Suprapubic skin (tissue), 4 donors: ENCODE results near the gene XAF1.
"Not testable (repeated sequence)": the region's sequence is repeated elsewhere in the genome, so short reads cannot be mapped to it uniquely, and the experiment has no call there.

Source experiments
- CTCF ChIP-seq, 2 donors: fragments of 200-600 bp in 1 of 2; fragments of 450-650 bp in 1 of 2; sonication (generic) in 1 of 2; IDR thresholded peaks; one replicate each; pipeline ENCODE4 v1.5.1; 2016 to 2019; ENCODE audit warnings: antibody characterized with exemption in 2 of 2, mild to moderate bottlenecking in 1 of 2, moderate library complexity in 1 of 2
- EP300 ChIP-seq: sonication (generic); formaldehyde crosslinking; IDR thresholded peaks from one replicate; pipeline ENCODE4 v1.6.1; 2017; ENCODE audit warnings: antibody characterized with exemption
- POLR2A ChIP-seq, 2 donors: fragments of 450-650 bp; IDR thresholded peaks; one replicate each; pipeline ENCODE4 v1.6.1; 2017; ENCODE audit warnings: antibody characterized with exemption in 2 of 2, mild to moderate bottlenecking in 2 of 2, moderate library complexity in 2 of 2
- POLR2AphosphoS5 ChIP-seq, 3 donors: sonication (generic); formaldehyde crosslinking; IDR thresholded peaks; one replicate each; pipeline ENCODE4 v1.6.1; 2017; ENCODE audit warnings: antibody characterized with exemption in 3 of 3

GRCh38 chr17:6746665-6747064, 9.2 kb upstream of the XAF1 start:
- not testable (repeated sequence) for TF ChIP-seq POLR2A (IDR thresholded peaks at IDR 0.05); CTCF (IDR thresholded peaks at IDR 0.05); EP300; POLR2AphosphoS5 (IDR thresholded peaks at IDR 0.05)
